Vagina (tissue), 2 donors: Measurements from ENCODE around the gene MC1R.

ENCODE experiments used
- POLR2A ChIP-seq, 2 donors: fragments of 450-650 bp; IDR thresholded peaks; one replicate each; pipeline ENCODE4 v1.6.1; 2017; ENCODE audit warnings: antibody characterized with exemption in 2 of 2, mild to moderate bottlenecking in 2 of 2, moderate library complexity in 2 of 2
- POLR2AphosphoS5 ChIP-seq, 2 donors: sonication (generic); formaldehyde crosslinking; IDR thresholded peaks; one replicate each; pipeline ENCODE4 v1.9.0; 2017; ENCODE audit warnings: antibody characterized with exemption in 2 of 2, mild to moderate bottlenecking in 2 of 2, low read depth in 1 of 2; ENCODE audit not compliant: insufficient read depth in 1 of 2
- TF ChIP-seq, protein P1 (sequence below), 3 experiments: fragments of 450-650 bp in 2 of 3; fragments of 200-600 bp in 1 of 3; sonication (generic) in 1 of 3; IDR thresholded peaks; one replicate each; pipeline ENCODE4 v1.5.1; 2017 to 2019; ENCODE audit warnings: antibody characterized with exemption in 3 of 3, mild to moderate bottlenecking in 2 of 3, moderate library complexity in 2 of 3

DNA sequence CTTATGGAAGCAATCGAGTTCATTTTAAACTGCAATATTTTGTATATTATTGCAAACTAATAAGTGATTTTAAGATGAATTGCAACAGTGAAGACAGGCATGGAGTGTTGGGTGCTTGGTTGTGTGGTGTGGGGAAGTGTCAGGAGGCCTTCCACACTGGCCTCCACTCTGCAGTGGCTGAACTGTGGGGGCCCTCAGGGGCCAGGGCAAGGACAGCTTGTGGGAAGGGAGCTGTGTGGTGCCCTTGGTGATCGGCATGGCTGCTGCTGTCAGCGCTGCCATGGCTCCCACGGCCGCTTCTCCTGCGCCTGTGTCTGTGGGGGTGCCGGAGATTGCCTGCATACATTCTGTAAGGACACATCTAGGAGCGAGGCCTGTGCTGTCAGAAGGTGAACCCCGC, 26.0 kb upstream of the MC1R start:
- TF ChIP-seq, protein P1, sequence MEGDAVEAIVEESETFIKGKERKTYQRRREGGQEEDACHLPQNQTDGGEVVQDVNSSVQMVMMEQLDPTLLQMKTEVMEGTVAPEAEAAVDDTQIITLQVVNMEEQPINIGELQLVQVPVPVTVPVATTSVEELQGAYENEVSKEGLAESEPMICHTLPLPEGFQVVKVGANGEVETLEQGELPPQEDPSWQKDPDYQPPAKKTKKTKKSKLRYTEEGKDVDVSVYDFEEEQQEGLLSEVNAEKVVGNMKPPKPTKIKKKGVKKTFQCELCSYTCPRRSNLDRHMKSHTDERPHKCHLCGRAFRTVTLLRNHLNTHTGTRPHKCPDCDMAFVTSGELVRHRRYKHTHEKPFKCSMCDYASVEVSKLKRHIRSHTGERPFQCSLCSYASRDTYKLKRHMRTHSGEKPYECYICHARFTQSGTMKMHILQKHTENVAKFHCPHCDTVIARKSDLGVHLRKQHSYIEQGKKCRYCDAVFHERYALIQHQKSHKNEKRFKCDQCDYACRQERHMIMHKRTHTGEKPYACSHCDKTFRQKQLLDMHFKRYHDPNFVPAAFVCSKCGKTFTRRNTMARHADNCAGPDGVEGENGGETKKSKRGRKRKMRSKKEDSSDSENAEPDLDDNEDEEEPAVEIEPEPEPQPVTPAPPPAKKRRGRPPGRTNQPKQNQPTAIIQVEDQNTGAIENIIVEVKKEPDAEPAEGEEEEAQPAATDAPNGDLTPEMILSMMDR (IDR thresholded peaks at IDR 0.05) = no peak
- TF ChIP-seq POLR2A (IDR thresholded peaks at IDR 0.05) (no peak), POLR2AphosphoS5 (IDR thresholded peaks at IDR 0.05; ENCODE audit: insufficient read depth in 1 of 2, low read depth in 1 of 2) (no peak)
